Left lobe of liver (tissue), 2 donors: Measurements from ENCODE around the gene PODXL. TPM values are rescaled to one million over a fixed set of nuclear protein-coding genes. Genes with fewer than 3 reads are reported as not detected.
A peak's percentile ranks its signal among the peaks of the same experiment; 100 is the strongest.

Source experiments
- ATAC-seq: fragments of 200-7000 bp; cut with Tn5 transposase; one replicate; pipeline ENCODE4 v1.9.1; 2020; ENCODE audit warnings: mild to moderate bottlenecking, moderate library complexity
- DNase-seq: peaks from one replicate; pipeline ENCODE4 v3.0.0-alpha.2; 2020; ENCODE audit warnings: low spot score
- total RNA-seq: library from RNA; stranded (reverse); gene quantifications from one replicate; pipeline ENCODE4 v1.2.1, GENCODE V29; 2021
- donor health status: DM: no; HTN: no; CAD: no; lungs with moderate emphysema.
- donor health status: DM: no; HTN: yes; CAD: no.

Gene PODXL
- total RNA-seq, 1 donor from 2014 or later = 2.7 TPM

GRCh38 chr7:131568510-131568909 lies 12.1 kb upstream of the PODXL start:
- ATAC-seq = no peak
- DNase-seq = no peak

GRCh38 chr7:131564640-131565039 lies 8.2 kb upstream of the PODXL start:
- DNase-seq (no peak), ATAC-seq (no peak)

GRCh38 chr7:131563918-131564317 lies 7.5 kb upstream of the PODXL start:
- DNase-seq (no peak), ATAC-seq (no peak)

- ATAC-seq = no peak
- DNase-seq = no peak
Measured at GRCh38 chr7:131562941-131563340, 6.5 kb upstream of the PODXL start.

- DNase-seq (no peak), ATAC-seq (no peak)
Measured at GRCh38 chr7:131560061-131560460, 3.6 kb upstream of the PODXL start.

DNA sequence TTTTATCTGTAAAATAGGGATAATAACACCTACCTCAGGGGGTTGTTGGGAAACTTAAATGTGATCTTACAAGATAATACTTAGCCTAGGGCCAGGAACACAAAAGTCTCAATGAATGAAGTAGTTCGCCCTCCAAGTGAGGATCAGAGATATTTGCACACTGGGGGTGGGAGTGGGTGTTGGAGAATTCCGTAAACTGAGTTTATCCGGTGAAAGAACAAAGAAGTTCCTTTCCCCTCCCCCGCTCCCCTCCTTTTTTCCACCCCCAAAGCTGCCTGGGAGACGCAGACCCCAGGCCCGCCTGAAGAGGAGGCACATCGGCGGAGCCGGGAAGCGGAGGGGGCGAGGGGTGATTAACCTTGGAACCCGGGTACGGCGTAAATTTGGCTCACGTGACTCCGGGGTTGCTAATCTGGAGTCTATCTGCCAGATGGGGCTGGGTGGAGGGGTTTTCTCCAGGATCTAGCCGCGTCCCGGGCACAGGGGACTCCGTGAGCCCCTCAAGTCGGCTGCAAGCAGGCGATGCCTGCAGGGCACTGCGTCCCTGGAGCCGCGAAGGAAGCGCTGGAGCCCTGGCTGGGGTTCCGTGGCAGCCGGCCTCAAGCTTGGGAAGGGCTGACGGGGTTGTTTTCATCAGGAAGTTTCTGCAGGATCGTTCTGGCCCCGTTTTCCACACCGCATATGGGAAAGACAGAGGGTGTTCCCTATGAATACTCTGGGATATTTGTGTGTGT lies 1.4 kb upstream of the PODXL start:
- ATAC-seq (no peak), DNase-seq (no peak)

- no peak for ATAC-seq
- DNase-seq = no peak
Measured at GRCh38 chr7:131556909-131557651, 652 bp upstream of the PODXL start.

DNA sequence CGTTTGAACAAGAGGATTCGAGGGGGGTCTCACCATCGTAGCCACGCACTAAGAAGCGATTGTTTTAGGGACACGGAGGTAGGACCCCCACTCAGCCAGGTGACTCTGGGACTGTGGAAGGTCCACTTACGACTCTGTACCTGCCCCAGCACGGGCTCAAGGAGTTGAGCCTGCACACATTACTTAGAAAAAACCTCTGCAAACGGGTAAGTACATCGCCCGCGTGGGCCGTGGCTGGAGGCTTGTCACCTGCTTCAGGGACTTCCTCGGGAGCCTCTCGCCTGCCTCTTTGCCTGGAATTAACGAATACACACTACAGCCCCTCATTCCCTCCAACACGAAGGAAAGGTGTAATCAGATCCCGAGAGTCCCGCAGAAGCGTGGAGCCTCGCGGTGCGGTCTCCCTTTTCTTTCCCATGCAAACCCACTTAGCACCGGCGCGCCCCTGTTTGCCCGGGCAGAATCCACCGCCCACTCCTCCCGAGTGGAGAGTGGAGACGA lies 826 bp downstream of the PODXL start:
- DNase-seq (no peak), ATAC-seq (no peak)

- ATAC-seq = no peak
- DNase-seq = no peak
Measured at GRCh38 chr7:131554880-131555516, 1.4 kb downstream of the PODXL start.

GRCh38 chr7:131553931-131554330 lies 2.5 kb downstream of the PODXL start:
- DNase-seq (no peak), ATAC-seq (no peak)

GRCh38 chr7:131552053-131552452 lies 4.4 kb downstream of the PODXL start:
- no peak for DNase-seq
- no peak for ATAC-seq

DNA sequence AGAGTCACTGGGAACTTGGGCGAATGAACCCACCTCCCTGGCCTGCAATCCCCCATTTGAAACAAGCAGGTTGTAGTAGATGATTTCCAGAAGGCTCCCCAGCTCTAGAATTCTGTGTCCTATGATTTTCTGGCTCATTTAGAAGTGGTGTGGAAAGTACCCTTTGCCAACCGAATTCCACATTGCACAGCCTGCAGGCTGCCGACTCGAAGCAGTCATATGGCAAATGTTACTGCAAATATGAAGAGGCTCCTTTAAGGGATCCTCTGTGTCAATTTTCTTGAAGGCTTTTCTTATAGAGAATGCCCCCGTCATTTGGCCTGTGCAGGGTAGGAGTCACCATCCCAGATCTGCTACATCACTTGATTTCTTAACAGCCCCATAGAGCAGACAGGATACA lies 5.6 kb downstream of the PODXL start:
- ATAC-seq = no peak
- DNase-seq = no peak

GRCh38 chr7:131548371-131548770 lies 8.1 kb downstream of the PODXL start:
- no peak for ATAC-seq
- DNase-seq = no peak

DNA sequence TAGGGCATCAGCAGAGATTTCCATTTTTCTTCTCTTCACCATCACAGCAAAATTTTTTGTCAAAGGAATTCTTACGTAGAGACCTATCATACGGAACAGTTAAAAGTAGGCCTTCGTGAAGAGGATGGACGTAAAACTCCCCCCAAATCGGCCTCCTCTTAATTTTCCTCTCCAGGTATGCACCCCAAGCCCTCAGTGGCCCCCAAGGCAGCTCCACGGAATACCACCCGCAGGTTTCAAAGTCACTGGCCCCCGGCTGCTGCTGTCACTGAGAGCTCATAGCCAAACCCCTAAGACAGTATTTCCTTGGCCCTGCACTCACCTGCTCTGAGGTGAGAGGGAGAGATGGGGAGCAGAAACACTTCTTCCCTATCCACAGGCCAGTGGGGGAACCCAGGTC lies 8.8 kb downstream of the PODXL start:
- DNase-seq (no peak), ATAC-seq (no peak)

DNA sequence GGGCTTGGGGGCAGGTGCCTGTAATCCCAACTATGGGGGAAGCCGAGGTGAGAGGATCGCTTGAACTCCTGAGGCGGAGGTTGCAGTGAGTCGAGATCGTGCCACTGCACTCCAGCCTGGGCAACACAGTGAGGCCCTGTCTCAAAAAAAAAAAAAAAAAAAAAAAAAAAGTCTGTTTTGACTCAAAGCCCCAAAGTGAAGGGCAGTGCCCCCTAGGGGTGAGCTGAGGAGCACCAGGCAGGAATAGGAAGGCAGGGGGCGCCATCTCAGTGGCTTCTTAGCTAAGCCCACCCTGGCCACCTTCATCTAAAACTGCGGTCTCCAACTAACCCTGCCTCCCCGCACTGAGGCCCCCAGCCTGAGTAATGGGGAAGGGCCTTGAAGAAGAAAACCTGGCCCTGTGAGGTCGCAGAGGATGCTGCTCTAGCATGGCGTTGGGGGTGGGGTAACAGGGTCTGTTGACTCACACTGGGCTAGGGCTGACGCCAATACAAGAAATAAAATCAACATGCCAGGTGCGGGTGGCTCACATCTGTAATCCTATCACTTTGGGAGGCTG lies 9.8 kb downstream of the PODXL start:
- no peak for ATAC-seq
- no peak for DNase-seq

- peak; percentile 76 for ATAC-seq
Measured at GRCh38 chr7:131546126-131546525, 10.3 kb downstream of the PODXL start.

GRCh38 chr7:131544449-131545301 lies 11.8 kb downstream of the PODXL start:
- DNase-seq = no peak

More at GRCh38 chr7:131546126-131546525, 10.3 kb downstream of the PODXL start:
- DNase-seq = no peak

GRCh38 chr7:131544021-131544420 lies 12.4 kb downstream of the PODXL start:
- ATAC-seq (no peak), DNase-seq (no peak)

More at GRCh38 chr7:131544449-131545301, 11.8 kb downstream of the PODXL start:
- ATAC-seq = no peak

GRCh38 chr7:131543298-131543697 lies 13.1 kb downstream of the PODXL start:
- DNase-seq = no peak

DNA sequence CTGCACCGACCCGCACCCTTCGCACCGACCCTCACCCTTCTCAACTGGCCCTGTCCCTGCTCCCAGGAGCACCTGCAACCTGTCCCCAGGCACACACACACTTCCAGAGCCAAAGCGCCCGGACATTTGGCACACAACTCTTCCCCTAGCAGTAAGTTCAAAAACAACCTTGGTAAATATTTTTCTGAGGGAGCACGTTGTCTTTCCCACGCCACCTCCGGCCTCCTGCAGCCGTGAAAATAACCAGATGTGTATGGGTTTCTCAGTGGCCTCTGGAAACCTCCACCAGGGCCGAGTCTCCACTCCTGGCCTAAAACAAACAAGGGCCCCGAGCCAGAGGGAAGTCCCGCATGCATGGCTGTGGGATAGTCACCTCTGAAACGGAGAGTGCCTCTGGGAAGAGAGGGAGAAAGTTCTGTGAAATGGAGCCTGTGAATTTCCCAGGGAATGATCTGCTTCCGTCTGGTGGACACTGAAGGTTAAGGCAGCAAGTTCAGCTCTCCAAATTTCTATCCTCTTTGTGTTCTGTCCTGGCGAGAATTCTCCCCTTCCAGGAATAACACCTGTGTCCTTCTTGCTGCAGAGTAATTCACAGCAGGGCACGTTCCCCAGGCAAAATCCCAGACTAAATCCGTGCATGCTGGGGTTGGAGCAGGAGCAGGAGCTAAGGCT lies 15.8 kb downstream of the PODXL start:
- peak; percentile 65 for ATAC-seq
- no peak for DNase-seq

More at GRCh38 chr7:131543298-131543697, 13.1 kb downstream of the PODXL start:
- no peak for ATAC-seq
